Skeletal muscle tissue (tissue), 4 donors: ENCODE measurements around the gene NPHS1. TPM values are rescaled to one million over a fixed set of nuclear protein-coding genes. Genes with fewer than 3 reads are reported as not detected.
"Not testable (repeated sequence)": the region's sequence is repeated elsewhere in the genome, so short reads cannot be mapped to it uniquely, and the experiment has no call there.

Experiments
- H3K27ac ChIP-seq: one replicate; pipeline ENCODE4 v1.7.0; 2013; ENCODE audit warnings: mild to moderate bottlenecking, low read depth, low read length, inconsistent platforms
- H3K27me3 ChIP-seq, 3 donors: one replicate each; pipeline ENCODE4 v1.7.0; 2013; ENCODE audit warnings: low read length in 3 of 3; ENCODE audit not compliant: control insufficient read depth in 3 of 3, insufficient read depth in 3 of 3
- H3K36me3 ChIP-seq, 3 donors: one replicate each; pipeline ENCODE4 v1.7.0; 2013; ENCODE audit warnings: low read length in 3 of 3; ENCODE audit not compliant: control insufficient read depth in 3 of 3, insufficient read depth in 3 of 3
- H3K4me1 ChIP-seq, 3 donors: one replicate each; pipeline ENCODE4 v1.7.0; 2013; ENCODE audit warnings: low read length in 3 of 3, mild to moderate bottlenecking in 3 of 3; ENCODE audit not compliant: control insufficient read depth in 3 of 3, insufficient read depth in 3 of 3
- H3K4me3 ChIP-seq, 3 donors: one replicate each; pipeline ENCODE4 v1.7.0; 2013; ENCODE audit warnings: low read length in 3 of 3
- H3K9ac ChIP-seq, 3 donors: one replicate each; pipeline ENCODE4 v1.7.0; 2013; ENCODE audit warnings: low read length in 3 of 3, mild to moderate bottlenecking in 3 of 3, moderate library complexity in 2 of 3, low read depth in 1 of 3
- H3K9me3 ChIP-seq, 3 donors: one replicate each; pipeline ENCODE4 v1.7.0; 2013; ENCODE audit warnings: low read length in 3 of 3; ENCODE audit not compliant: control insufficient read depth in 3 of 3
- total RNA-seq: library from RNA; depleted of rRNA; stranded (reverse); fragments of >200 nt; gene quantifications from one replicate; pipeline ENCODE4 v1.2.3, GENCODE V29; 2014
- donor health status: Osteomylitis.

NPHS1 gene
- total RNA-seq, 1 donor from 2014 or later: under 0.01 TPM

- H3K4me1 ChIP-seq, H3K27me3 ChIP-seq, H3K9ac ChIP-seq, H3K4me3 ChIP-seq, H3K9me3 ChIP-seq, H3K27ac ChIP-seq: not testable (repeated sequence)
- peaks cover 4 to 24% (median 14%) of the 10 kb centered on the region in 3 donors for H3K36me3 ChIP-seq
These were observed 39.5 kb upstream of the NPHS1 start for GRCh38 chr19:35891819-35892218.

GRCh38 chr19:35890113-35890650 lies 37.9 kb upstream of the NPHS1 start:
- Histone ChIP-seq H3K36me3 (peaks cover 4 to 15% (median 10%) of the 10 kb centered on the region in 3 donors), H3K27me3 (no peaks in the 10 kb centered on the region), H3K4me3 (no peak overlapping the region), H3K9me3 (no peaks in the 10 kb centered on the region), H3K27ac (no peak overlapping the region), H3K9ac (no peak overlapping the region), H3K4me1 (no peaks in the 10 kb centered on the region)

GRCh38 chr19:35889370-35890112 lies 37.2 kb upstream of the NPHS1 start:
- no peak overlapping the region for H3K4me3 ChIP-seq
- no peaks in the 10 kb centered on the region for H3K27me3 ChIP-seq
- H3K9ac ChIP-seq: no peak overlapping the region
- H3K9me3 ChIP-seq: no peaks in the 10 kb centered on the region
- no peak overlapping the region for H3K27ac ChIP-seq
- H3K36me3 ChIP-seq: peaks cover 4 to 12% (median 10%) of the 10 kb centered on the region in 3 donors
- no peaks in the 10 kb centered on the region for H3K4me1 ChIP-seq

- peaks cover 4 to 12% (median 10%) of the 10 kb centered on the region in 3 donors for H3K36me3 ChIP-seq
- no peaks in the 10 kb centered on the region for H3K4me1 ChIP-seq
- H3K9me3 ChIP-seq: no peaks in the 10 kb centered on the region
- no peak overlapping the region for H3K27ac ChIP-seq
- H3K27me3 ChIP-seq: no peaks in the 10 kb centered on the region
- H3K9ac ChIP-seq: no peak overlapping the region
- H3K4me3 ChIP-seq: no peak overlapping the region
These were observed 36.1 kb upstream of the NPHS1 start for GRCh38 chr19:35888398-35888797.

GRCh38 chr19:35887197-35887596 lies 34.9 kb upstream of the NPHS1 start:
- peaks cover 4 to 10% (median 10%) of the 10 kb centered on the region in 3 donors for H3K36me3 ChIP-seq
- no peak overlapping the region for H3K9ac ChIP-seq
- H3K9me3 ChIP-seq: no peaks in the 10 kb centered on the region
- H3K27ac ChIP-seq: no peak overlapping the region
- H3K4me1 ChIP-seq: no peaks in the 10 kb centered on the region
- H3K4me3 ChIP-seq: no peak overlapping the region
- H3K27me3 ChIP-seq: no peaks in the 10 kb centered on the region

GRCh38 chr19:35885904-35886303 lies 33.6 kb upstream of the NPHS1 start:
- H3K9me3 ChIP-seq: no peaks in the 10 kb centered on the region
- no peak overlapping the region for H3K4me3 ChIP-seq
- H3K4me1 ChIP-seq: no peaks in the 10 kb centered on the region
- H3K27ac ChIP-seq: no peak overlapping the region
- no peak overlapping the region for H3K9ac ChIP-seq
- peaks cover 4 to 10% (median 10%) of the 10 kb centered on the region in 3 donors for H3K36me3 ChIP-seq
- no peaks in the 10 kb centered on the region for H3K27me3 ChIP-seq

GRCh38 chr19:35885225-35885738 lies 33.0 kb upstream of the NPHS1 start:
- Histone ChIP-seq H3K27me3 (no peaks in the 10 kb centered on the region), H3K9ac (no peak overlapping the region), H3K36me3 (peaks cover 4 to 10% (median 9%) of the 10 kb centered on the region in 3 donors), H3K4me1 (no peaks in the 10 kb centered on the region), H3K9me3 (no peaks in the 10 kb centered on the region), H3K27ac (no peak overlapping the region), H3K4me3 (no peak overlapping the region)

- Histone ChIP-seq H3K27ac (no peak overlapping the region), H3K9me3 (no peaks in the 10 kb centered on the region), H3K27me3 (peaks cover 2 to 5% (median 3%) of the 10 kb centered on the region in 3 donors), H3K36me3 (peaks cover 0 to 10% (median 4%) of the 10 kb centered on the region in 3 donors), H3K9ac (no peak overlapping the region), H3K4me1 (no peaks in the 10 kb centered on the region), H3K4me3 (no peak overlapping the region)
These were observed 31.6 kb upstream of the NPHS1 start for GRCh38 chr19:35883882-35884281.

GRCh38 chr19:35882114-35882832 lies 30.0 kb upstream of the NPHS1 start:
- Histone ChIP-seq H3K9ac (no peak overlapping the region), H3K4me3 (no peak overlapping the region), H3K9me3 (no peaks in the 10 kb centered on the region), H3K4me1 (no peaks in the 10 kb centered on the region), H3K36me3 (peaks cover 0 to 2% (median 0%) of the 10 kb centered on the region in 3 donors), H3K27ac (no peak overlapping the region), H3K27me3 (peaks cover 12 to 20% (median 17%) of the 10 kb centered on the region in 3 donors)
